CD14-positive monocyte (primary cell): ENCODE data around the gene TRABD2B. TPM values are rescaled to one million over a fixed set of nuclear protein-coding genes. Genes with fewer than 3 reads are reported as not detected.

ENCODE experiments used
- DNase-seq, 3 donors: peaks; one replicate each; pipeline ENCODE4 v3.0.0-alpha.2; 2011 to 2022
- H2AFZ ChIP-seq: 2 replicates; pipeline ENCODE4 v1.6.0; 2012; ENCODE audit warnings: mild to moderate bottlenecking, low read depth, low read length, inconsistent platforms; ENCODE audit not compliant: insufficient read depth, poor library complexity, severe bottlenecking
- H3K27ac ChIP-seq, 2 donors: 1 replicate in 1 of 2; 2 replicates in 1 of 2; pipeline ENCODE4 v1.5.1; 2012 to 2013; ENCODE audit warnings: low read length in 2 of 2, control low read depth in 1 of 2, inconsistent platforms in 1 of 2, low read depth in 1 of 2, mild to moderate bottlenecking in 1 of 2
- H3K27me3 ChIP-seq, 2 donors: one replicate each; pipeline versions ENCODE4 v1.6.0 to v1.6.1; 2011 to 2013; ENCODE audit warnings: low read length in 2 of 2; ENCODE audit not compliant: control insufficient read depth in 2 of 2, insufficient read depth in 2 of 2
- H3K36me3 ChIP-seq, 2 donors: replicated peaks in 1 of 2; 1 replicate in 1 of 2; 2 replicates in 1 of 2; pipeline versions ENCODE4 v1.5.1 to v1.6.1; 2012 to 2013; ENCODE audit warnings: low read length in 2 of 2, control low read depth in 1 of 2, inconsistent platforms in 1 of 2, mild to moderate bottlenecking in 1 of 2; ENCODE audit not compliant: insufficient read depth in 2 of 2, control insufficient read depth in 1 of 2
- H3K4me1 ChIP-seq, 2 donors: 1 replicate in 1 of 2; 2 replicates in 1 of 2; pipeline versions ENCODE4 v1.5.1 to v1.6.1; 2012 to 2013; ENCODE audit warnings: low read length in 2 of 2, control low read depth in 1 of 2, inconsistent platforms in 1 of 2, mild to moderate bottlenecking in 1 of 2, moderate library complexity in 1 of 2; ENCODE audit not compliant: insufficient read depth in 2 of 2, control insufficient read depth in 1 of 2
- H3K4me2 ChIP-seq: replicated peaks from 2 replicates; pipeline ENCODE3; 2012; ENCODE audit warnings: low read length, moderate library complexity, mild to moderate bottlenecking; ENCODE audit not compliant: poor library complexity, severe bottlenecking; ENCODE audit errors: extremely low read depth
- H3K4me3 ChIP-seq, 3 experiments: fragments of 200-600 bp in 1 of 3; sonication (generic) in 1 of 3; replicated peaks in 1 of 3; 1 replicate in 2 of 3; 2 replicates in 1 of 3; pipeline ENCODE4 v1.5.1; 2011 to 2013; ENCODE audit warnings: low read length in 3 of 3, mild to moderate bottlenecking in 3 of 3, control low read depth in 2 of 3, low read depth in 2 of 3, inconsistent platforms in 1 of 3, moderate library complexity in 1 of 3
- H3K79me2 ChIP-seq: 2 replicates; pipeline ENCODE4 v1.6.0; 2012; ENCODE audit warnings: mild to moderate bottlenecking, control low read depth, inconsistent platforms, low read length, moderate library complexity; ENCODE audit not compliant: insufficient read depth
- H3K9ac ChIP-seq: 2 replicates; pipeline ENCODE4 v1.6.0; 2017; ENCODE audit warnings: low read length, mild to moderate bottlenecking; ENCODE audit not compliant: insufficient read depth, poor library complexity, severe bottlenecking
- H3K9me3 ChIP-seq, 2 donors: replicated peaks in 1 of 2; 1 replicate in 1 of 2; 2 replicates in 1 of 2; pipeline versions ENCODE4 v1.5.1 to v1.6.1; 2012 to 2013; ENCODE audit warnings: low read length in 2 of 2, control low read depth in 1 of 2; ENCODE audit not compliant: control insufficient read depth in 1 of 2, insufficient read depth in 1 of 2
- H4K20me1 ChIP-seq: 2 replicates; pipeline ENCODE4 v1.6.0; 2012; ENCODE audit warnings: mild to moderate bottlenecking, low read length, control low read depth, moderate library complexity; ENCODE audit not compliant: insufficient read depth
- H3K27ac Mint-ChIP-seq, 7 donors: one replicate each; pipeline ENCODE4 v1.8.0; 2020; ENCODE audit warnings: mild to moderate bottlenecking in 7 of 7, mixed read lengths in 7 of 7, moderate library complexity in 6 of 7, inconsistent platforms in 2 of 7
- H3K27me3 Mint-ChIP-seq, 3 donors: one replicate each; pipeline ENCODE4 v1.8.0; 2021 to 2022; ENCODE audit warnings: low read depth in 3 of 3, mild to moderate bottlenecking in 3 of 3, mixed read lengths in 3 of 3, moderate library complexity in 3 of 3, inconsistent platforms in 1 of 3
- H3K36me3 Mint-ChIP-seq, 2 donors: one replicate each; pipeline ENCODE4 v1.8.0; 2020; ENCODE audit warnings: mixed read lengths in 2 of 2, inconsistent platforms in 1 of 2, mild to moderate bottlenecking in 1 of 2
- H3K4me1 Mint-ChIP-seq: one replicate; pipeline ENCODE4 v1.8.0; 2020; ENCODE audit warnings: mild to moderate bottlenecking, mixed read lengths
- H3K4me3 Mint-ChIP-seq, 2 donors: one replicate each; pipeline ENCODE4 v1.8.0; 2020; ENCODE audit warnings: mild to moderate bottlenecking in 2 of 2, mixed read lengths in 2 of 2, moderate library complexity in 1 of 2
- H3K9me3 Mint-ChIP-seq, 7 donors: one replicate each; pipeline ENCODE4 v1.8.0; 2020 to 2022; ENCODE audit warnings: mixed read lengths in 7 of 7, mild to moderate bottlenecking in 6 of 7, moderate library complexity in 6 of 7, inconsistent platforms in 2 of 7
- CTCF ChIP-seq: fragments of 200-600 bp; IDR thresholded peaks from one replicate; pipeline ENCODE4 v1.8.0; 2022; ENCODE audit warnings: antibody characterized with exemption, mild to moderate bottlenecking
- WGBS: methylation state at CpG from one replicate; pipeline ENCODE4 v1.1.5; 2013; ENCODE audit warnings: missing lambda C conversion rate; ENCODE audit not compliant: insufficient coverage; 5-methylcytosine and 5-hydroxymethylcytosine counted together
- intact Hi-C, 2 donors: fragments of 100-400 bp; cut with micrococcal nuclease; formaldehyde crosslinking; loops; one replicate each; pipeline versions ENCODE4 v1.15.0 to v1.15.1; 2023
- polyA plus RNA-seq, 3 donors: library from polyadenylated mRNA; depleted of rRNA in 1 of 3; unstranded in 2 of 3; stranded (reverse) in 1 of 3; fragments of 300-500 nt in 2 of 3; fragments of >200 nt in 1 of 3; fragmentation: Illumina TruSeq in 2 of 3; gene quantifications; 1 replicate in 2 of 3; 2 replicates in 1 of 3; pipeline ENCODE4 v1.2.3, GENCODE V29; 2012 to 2021

TRABD2B gene
- polyA plus RNA-seq, 3 donors: not detected

GRCh38 chr1:48017716-48018115 is 20.5 kb upstream of the TRABD2B start:
- Histone ChIP-seq H3K79me2 (no peaks in the 10 kb centered on the region), H3K9me3 (no peaks in the 10 kb centered on the region), H3K4me3 (no peak overlapping the region), H3K9ac (no peak overlapping the region), H3K27ac (no peak overlapping the region), H3K4me1 (no peaks in the 10 kb centered on the region), H3K27me3 (peaks cover 0 to 5% of the 10 kb centered on the region in 2 donors), H4K20me1 (no peaks in the 10 kb centered on the region), H3K36me3 (no peaks in the 10 kb centered on the region), H2AFZ (no peak overlapping the region), H3K4me2 (no peak overlapping the region)
- intact Hi-C loops: loop anchor here in 1 of 2 donors (10.0 kb wide), 1 partner anchor 207 kb away; the partner anchor contains the start of gene SLC5A9
- Mint-ChIP-seq H3K36me3 (no peaks in the 10 kb centered on the region), H3K9me3 (peaks cover 0 to 2% (median 0%) of the 10 kb centered on the region in 7 donors), H3K4me1 (peaks cover 3% of the 10 kb centered on the region), H3K27ac (no peak overlapping the region), H3K4me3 (no peak overlapping the region), H3K27me3 (peaks cover 15 to 23% (median 18%) of the 10 kb centered on the region in 3 donors)
- WGBS: 71% methylated on average over 2 of the region's 4 CpGs
- no peak for DNase-seq
- TF ChIP-seq CTCF: no peak

GRCh38 chr1:48016515-48016914 is 19.3 kb upstream of the TRABD2B start:
- H3K4me3 Mint-ChIP-seq: no peak overlapping the region
- Histone ChIP-seq H3K4me3 (no peak overlapping the region), H4K20me1 (no peaks in the 10 kb centered on the region), H2AFZ (no peak overlapping the region), H3K27ac (no peak overlapping the region), H3K9ac (no peak overlapping the region), H3K36me3 (no peaks in the 10 kb centered on the region), H3K4me2 (no peak overlapping the region), H3K4me1 (no peaks in the 10 kb centered on the region), H3K9me3 (no peaks in the 10 kb centered on the region), H3K79me2 (no peaks in the 10 kb centered on the region), H3K27me3 (peaks cover 2 to 5% of the 10 kb centered on the region in 2 donors)
- H3K9me3 Mint-ChIP-seq: peaks cover 0 to 2% (median 0%) of the 10 kb centered on the region in 7 donors
- DNase-seq: no peak
- H3K27ac Mint-ChIP-seq: no peak overlapping the region
- 93% methylated on average over 2 of the region's 7 CpGs for WGBS
- peaks cover 3% of the 10 kb centered on the region for H3K4me1 Mint-ChIP-seq
- intact Hi-C loops: loop anchor here in 1 of 2 donors (10.0 kb wide), 1 partner anchor 208 kb away; the partner anchor contains the start of gene SLC5A9
- H3K27me3 Mint-ChIP-seq: peaks cover 15 to 21% (median 19%) of the 10 kb centered on the region in 3 donors
- TF ChIP-seq CTCF: no peak
- H3K36me3 Mint-ChIP-seq: no peaks in the 10 kb centered on the region
